Parathyroid adenoma (tissue), 2 donors: Measurements from ENCODE around the gene DNAH9.

Source experiments
- H2AFZ ChIP-seq: fragments of 300-600 bp; sonication (generic); one replicate; pipeline ENCODE4 v1.7.0; 2017; ENCODE audit warnings: antibody characterized with exemption, mild to moderate bottlenecking
- H3K27ac ChIP-seq: fragments of 300-600 bp; sonication (generic); one replicate; pipeline ENCODE4 v1.7.0; 2017
- H3K27me3 ChIP-seq: fragments of 300-600 bp; sonication (generic); one replicate; pipeline ENCODE4 v1.7.0; 2017; ENCODE audit warnings: low read length; ENCODE audit not compliant: control insufficient read depth, insufficient read depth
- H3K36me3 ChIP-seq: fragments of 300-600 bp; sonication (generic); one replicate; pipeline ENCODE4 v1.7.0; 2017; ENCODE audit warnings: low read length; ENCODE audit not compliant: control insufficient read depth, insufficient read depth
- H3K4me1 ChIP-seq: fragments of 300-600 bp; sonication (generic); one replicate; pipeline ENCODE4 v1.7.0; 2017; ENCODE audit warnings: control low read depth
- H3K4me2 ChIP-seq: fragments of 300-600 bp; sonication (generic); one replicate; pipeline ENCODE4 v1.7.0; 2017; ENCODE audit warnings: low read length
- H3K4me3 ChIP-seq: fragments of 300-600 bp; sonication (generic); one replicate; pipeline ENCODE4 v1.7.0; 2017; ENCODE audit warnings: low read depth, low read length
- H3K79me2 ChIP-seq: fragments of 300-600 bp; sonication (generic); one replicate; pipeline ENCODE4 v1.7.0; 2017; ENCODE audit warnings: control low read depth
- H3K9ac ChIP-seq: fragments of 300-600 bp; sonication (generic); one replicate; pipeline ENCODE4 v1.7.0; 2017; ENCODE audit warnings: mild to moderate bottlenecking
- H3K9me3 ChIP-seq: fragments of 300-600 bp; sonication (generic); one replicate; pipeline ENCODE4 v1.7.0; 2017; ENCODE audit warnings: low read length; ENCODE audit not compliant: control insufficient read depth
- CTCF ChIP-seq: fragments of 300-600 bp; sonication (generic); IDR thresholded peaks from one replicate; pipeline ENCODE4 v1.7.0; 2017; ENCODE audit warnings: antibody characterized with exemption, mild to moderate bottlenecking
- donor health status: primary hyperparathyroidism.

DNAH9 gene

GRCh38 chr17:11565591-11565990 lies 32.7 kb upstream of the DNAH9 start:
- no peak for TF ChIP-seq CTCF
- Histone ChIP-seq H3K27ac (no peak overlapping the region), H3K9me3 (no peaks in the 10 kb centered on the region), H3K36me3 (no peaks in the 10 kb centered on the region), H3K79me2 (no peaks in the 10 kb centered on the region), H3K4me2 (no peak overlapping the region), H3K27me3 (no peaks in the 10 kb centered on the region), H3K4me1 (peaks cover 9% of the 10 kb centered on the region), H3K4me3 (no peak overlapping the region), H2AFZ (no peak overlapping the region), H3K9ac (no peak overlapping the region)

GRCh38 chr17:11578998-11579397 lies 19.3 kb upstream of the DNAH9 start:
- Histone ChIP-seq H3K79me2 (no peaks in the 10 kb centered on the region), H3K9ac (no peak overlapping the region), H3K4me1 (no peaks in the 10 kb centered on the region), H3K9me3 (no peaks in the 10 kb centered on the region), H3K27ac (no peak overlapping the region), H3K36me3 (no peaks in the 10 kb centered on the region), H3K27me3 (no peaks in the 10 kb centered on the region), H2AFZ (no peak overlapping the region), H3K4me3 (no peak overlapping the region), H3K4me2 (no peak overlapping the region)
- no peak for TF ChIP-seq CTCF

- H3K4me1 ChIP-seq, result no peaks in the 10 kb centered on the region
- H3K36me3 ChIP-seq, result no peaks in the 10 kb centered on the region
- H2AFZ ChIP-seq, result no peak overlapping the region
- no peak overlapping the region for H3K4me3 ChIP-seq
- H3K4me2 ChIP-seq, result no peak overlapping the region
- H3K27me3 ChIP-seq, result no peaks in the 10 kb centered on the region
- no peak overlapping the region for H3K9ac ChIP-seq
- H3K79me2 ChIP-seq, result no peaks in the 10 kb centered on the region
- no peak for TF ChIP-seq CTCF
- no peak overlapping the region for H3K27ac ChIP-seq
- no peaks in the 10 kb centered on the region for H3K9me3 ChIP-seq
Observed at GRCh38 chr17:11580677-11581076, 17.6 kb upstream of the DNAH9 start.

- no peaks in the 10 kb centered on the region for H3K4me1 ChIP-seq
- H3K79me2 ChIP-seq, result no peaks in the 10 kb centered on the region
- no peak overlapping the region for H3K4me3 ChIP-seq
- H3K9me3 ChIP-seq, result no peaks in the 10 kb centered on the region
- no peaks in the 10 kb centered on the region for H3K27me3 ChIP-seq
- TF ChIP-seq CTCF, result no peak
- no peak overlapping the region for H3K9ac ChIP-seq
- no peak overlapping the region for H3K4me2 ChIP-seq
- no peak overlapping the region for H2AFZ ChIP-seq
- no peaks in the 10 kb centered on the region for H3K36me3 ChIP-seq
- no peak overlapping the region for H3K27ac ChIP-seq
Observed at GRCh38 chr17:11582217-11582616, 16.1 kb upstream of the DNAH9 start.

- H3K27ac ChIP-seq, result no peak overlapping the region
- H3K4me3 ChIP-seq, result no peak overlapping the region
- no peak overlapping the region for H2AFZ ChIP-seq
- H3K9ac ChIP-seq, result no peak overlapping the region
- no peak for TF ChIP-seq CTCF
- H3K79me2 ChIP-seq, result no peaks in the 10 kb centered on the region
- no peaks in the 10 kb centered on the region for H3K9me3 ChIP-seq
- no peaks in the 10 kb centered on the region for H3K36me3 ChIP-seq
- no peak overlapping the region for H3K4me2 ChIP-seq
- H3K27me3 ChIP-seq, result no peaks in the 10 kb centered on the region
- H3K4me1 ChIP-seq, result no peaks in the 10 kb centered on the region
Observed at GRCh38 chr17:11583306-11583992, 14.8 kb upstream of the DNAH9 start.
